GM18508 (cell line): ENCODE results near the gene GATC.

Source experiments
- ATAC-seq: cut with Tn5 transposase; IDR thresholded peaks from one replicate; pipeline ENCODE4 v1.9.1; 2021; ENCODE audit warnings: moderate number of reproducible peaks; ENCODE audit not compliant: insufficient read depth, unreplicated experiment

GATC gene

GRCh38 chr12:120445911-120446843 is at the start of gene GATC, which contains the start of gene TRIAP1:
GATC (plus strand) TSS chr12:120446444; CDS start chr12:120446481, 37 bp downstream.
TRIAP1 (minus strand) TSS chr12:120446384; CDS start chr12:120446372, 12 bp downstream.
- ATAC-seq: no peak

GRCh38 chr12:120397824-120398540 is 48.3 kb upstream of the GATC start:
- no peak for ATAC-seq

GRCh38 chr12:120399531-120399930 is 46.7 kb upstream of the GATC start:
- no peak for ATAC-seq

GRCh38 chr12:120402217-120402616 is 44.0 kb upstream of the GATC start:
- no peak for ATAC-seq

GRCh38 chr12:120403869-120404268 is 42.4 kb upstream of the GATC start:
- ATAC-seq: no peak

GRCh38 chr12:120404271-120404670 is 42.0 kb upstream of the GATC start:
- ATAC-seq: no peak

GRCh38 chr12:120406069-120406468 is 40.2 kb upstream of the GATC start:
- no peak for ATAC-seq

- ATAC-seq: no peak
Measured at GRCh38 chr12:120406553-120406952, 39.7 kb upstream of the GATC start.

- ATAC-seq: no peak
Measured at GRCh38 chr12:120408771-120409170, 37.5 kb upstream of the GATC start.

GRCh38 chr12:120412421-120412820 is 33.8 kb upstream of the GATC start:
- no peak for ATAC-seq

GRCh38 chr12:120413901-120414695 is 32.1 kb upstream of the GATC start:
- ATAC-seq: no peak

GRCh38 chr12:120416490-120417216 is 29.6 kb upstream of the GATC start:
- no peak for ATAC-seq

- no peak for ATAC-seq
Measured at GRCh38 chr12:120417917-120418580, 28.2 kb upstream of the GATC start.

- no peak for ATAC-seq
Measured at GRCh38 chr12:120421701-120422100, 24.5 kb upstream of the GATC start.

GRCh38 chr12:120422892-120423456 is 23.3 kb upstream of the GATC start:
- no peak for ATAC-seq

- ATAC-seq: no peak
Measured at GRCh38 chr12:120425797-120426196, 20.4 kb upstream of the GATC start.

- ATAC-seq: no peak
Measured at GRCh38 chr12:120428597-120429229, 17.5 kb upstream of the GATC start.

- no peak for ATAC-seq
Measured at GRCh38 chr12:120429368-120429767, 16.9 kb upstream of the GATC start.
